Gastrocnemius medialis (tissue), 4 donors: ENCODE data around the gene PRKCE. TPM values are rescaled to one million over a fixed set of nuclear protein-coding genes. Genes with fewer than 3 reads are reported as not detected.

Source experiments
- ATAC-seq, 2 donors: fragments of 150-250 bp; one replicate each; pipeline ENCODE4 v1.9.1; 2016
- DNase-seq, 2 donors: peaks; one replicate each; pipeline ENCODE4 v3.0.0-alpha.2; 2019
- H3K27ac ChIP-seq, 4 donors: fragments of 200-600 bp; sonication (generic); 1 replicate in 1 of 4; 2 replicates in 3 of 4; pipeline ENCODE4 v1.5.1; 2016 to 2018; ENCODE audit warnings: mild to moderate bottlenecking in 2 of 4, moderate library complexity in 1 of 4
- H3K27me3 ChIP-seq, 3 donors: fragments of 200-600 bp; sonication (generic) in 2 of 3; 1 replicate in 1 of 3; 2 replicates in 2 of 3; pipeline versions ENCODE4 v1.5.1 to v1.6.0; 2016 to 2019; ENCODE audit warnings: mild to moderate bottlenecking in 1 of 3, moderate library complexity in 1 of 3
- H3K36me3 ChIP-seq, 2 donors: fragments of 200-600 bp; sonication (generic) in 1 of 2; one replicate each; pipeline ENCODE4 v1.5.1; 2017 to 2018
- H3K4me1 ChIP-seq, 2 donors: fragments of 200-600 bp; sonication (generic) in 1 of 2; one replicate each; pipeline ENCODE4 v1.5.1; 2016 to 2017; ENCODE audit warnings: mild to moderate bottlenecking in 2 of 2
- H3K4me3 ChIP-seq, 4 donors: fragments of 200-600 bp; sonication (generic) in 3 of 4; 1 replicate in 1 of 4; 2 replicates in 3 of 4; pipeline ENCODE4 v1.5.1; 2016 to 2019; ENCODE audit warnings: mild to moderate bottlenecking in 2 of 4
- H3K9me3 ChIP-seq, 3 donors: fragments of 200-600 bp; sonication (generic) in 2 of 3; 1 replicate in 1 of 3; 2 replicates in 2 of 3; pipeline ENCODE4 v1.5.1; 2016 to 2019
- CTCF ChIP-seq, 5 experiments: fragments of 450-650 bp in 3 of 5; fragments of 200-600 bp in 2 of 5; sonication (generic) in 2 of 5; IDR thresholded peaks in 4 of 5; conservative IDR thresholded peaks in 1 of 5; 1 replicate in 4 of 5; 2 replicates in 1 of 5; pipeline ENCODE4 v1.5.1; 2016 to 2019; ENCODE audit warnings: antibody characterized with exemption in 5 of 5, mild to moderate bottlenecking in 3 of 5, moderate library complexity in 3 of 5
- POLR2A ChIP-seq, 2 donors: fragments of 450-650 bp; IDR thresholded peaks; one replicate each; pipeline ENCODE4 v1.6.1; 2017; ENCODE audit warnings: antibody characterized with exemption in 2 of 2, mild to moderate bottlenecking in 2 of 2, moderate library complexity in 2 of 2
- in situ Hi-C, 4 donors: fragments of 200-750 bp; cut with MboI; loops; one replicate each; pipeline versions ENCODE4 v1.15.0 to v1.8.0; 2017; ENCODE audit warnings: low sequenced_read_pairs in 4 of 4
- intact Hi-C: fragments of 100-400 bp; cut with DNase I; formaldehyde crosslinking; loops from one replicate; pipeline ENCODE4 v1.15.1; 2023; ENCODE audit warnings: low total_unique reads
- total RNA-seq, 4 donors: library from RNA; depleted of rRNA; stranded (reverse); fragments of >200 nt; gene quantifications; one replicate each; pipeline versions ENCODE4 v1.1.0 to v1.2.3, GENCODE V29; 2016

The PRKCE gene
- total RNA-seq, 4 donors from 2014 or later: 5.8 to 28.9 (median 11.8) TPM

- ATAC-seq (no peak), DNase-seq (no peak)
- Histone ChIP-seq H3K36me3 (no peaks in the 10 kb centered on the region), H3K9me3 (no peaks in the 10 kb centered on the region), H3K4me3 (no peak overlapping the region), H3K27ac (no peak overlapping the region), H3K4me1 (peaks cover 3 to 12% of the 10 kb centered on the region in 2 donors), H3K27me3 (no peaks in the 10 kb centered on the region)
- in situ Hi-C loops (no loop called here), intact Hi-C loops (no loop called here)
- no peak for TF ChIP-seq CTCF (IDR thresholded peaks at IDR 0.05 in 4 of 5, conservative IDR thresholded peaks at IDR 0.05 in 1 of 5)
- no peak for TF ChIP-seq POLR2A (IDR thresholded peaks at IDR 0.05)
Measured at GRCh38 chr2:45902781-45903375, 251.4 kb downstream of the PRKCE start.

GRCh38 chr2:45904267-45904945 is 252.9 kb downstream of the PRKCE start:
- H3K4me1 ChIP-seq: peaks cover 4 to 14% of the 10 kb centered on the region in 2 donors
- no peak overlapping the region for H3K27ac ChIP-seq
- ATAC-seq (no peak), DNase-seq (no peak)
- TF ChIP-seq CTCF (IDR thresholded peaks at IDR 0.05 in 4 of 5, conservative IDR thresholded peaks at IDR 0.05 in 1 of 5) (no peak), POLR2A (IDR thresholded peaks at IDR 0.05) (no peak)
- H3K4me3 ChIP-seq: no peak overlapping the region
- no peaks in the 10 kb centered on the region for H3K36me3 ChIP-seq
- intact Hi-C loops (no loop called here), in situ Hi-C loops (no loop called here)
- no peaks in the 10 kb centered on the region for H3K9me3 ChIP-seq
- no peaks in the 10 kb centered on the region for H3K27me3 ChIP-seq

GRCh38 chr2:45904946-45905631 is 253.6 kb downstream of the PRKCE start:
- in situ Hi-C loops (no loop called here), intact Hi-C loops (no loop called here)
- Histone ChIP-seq H3K4me3 (no peak overlapping the region), H3K36me3 (no peaks in the 10 kb centered on the region), H3K9me3 (no peaks in the 10 kb centered on the region), H3K27ac (no peak overlapping the region), H3K4me1 (peaks cover 8 to 21% of the 10 kb centered on the region in 2 donors), H3K27me3 (no peaks in the 10 kb centered on the region)
- no peak for TF ChIP-seq POLR2A (IDR thresholded peaks at IDR 0.05)
- TF ChIP-seq CTCF (IDR thresholded peaks at IDR 0.05 in 4 of 5, conservative IDR thresholded peaks at IDR 0.05 in 1 of 5): no peak
- DNase-seq (no peak), ATAC-seq (no peak)

- TF ChIP-seq CTCF (IDR thresholded peaks at IDR 0.05 in 4 of 5, conservative IDR thresholded peaks at IDR 0.05 in 1 of 5) (no peak), POLR2A (IDR thresholded peaks at IDR 0.05) (no peak)
- in situ Hi-C loops: no loop called here
- Histone ChIP-seq H3K4me3 (no peak overlapping the region), H3K27ac (no peak overlapping the region), H3K4me1 (peaks cover 8 to 22% of the 10 kb centered on the region in 2 donors), H3K9me3 (no peaks in the 10 kb centered on the region), H3K36me3 (no peaks in the 10 kb centered on the region), H3K27me3 (no peaks in the 10 kb centered on the region)
- intact Hi-C loops: no loop called here
- no peak for ATAC-seq
- no peak for DNase-seq
Measured at GRCh38 chr2:45905632-45905958, 254.1 kb downstream of the PRKCE start.
